HL-60/S4 treated with phorbol 12-myristate 13-acetate at 8.2 ng/mL for 4 days and 3 days (cell line): ENCODE measurements around the gene SCARB1.
"Not testable (repeated sequence)": the region's sequence is repeated elsewhere in the genome, so short reads cannot be mapped to it uniquely, and the experiment has no call there.

Source experiments
- in situ Hi-C: fragments of 300-500 bp; cut with MboI; formaldehyde crosslinking; loops from 2 replicates; pipeline ENCODE4 v1.15.0; 2022; ENCODE audit warnings: low sequenced_read_pairs

Gene SCARB1

GRCh38 chr12:124883263-124884130 lies 19.8 kb upstream of the SCARB1 start:
- in situ Hi-C loops: no loop called here

GRCh38 chr12:124881123-124881522 lies 17.5 kb upstream of the SCARB1 start:
- in situ Hi-C loops: no loop called here

GRCh38 chr12:124880335-124880734 lies 16.7 kb upstream of the SCARB1 start:
- in situ Hi-C loops: not testable (repeated sequence)

- in situ Hi-C loops: no loop called here
These were observed 15.3 kb upstream of the SCARB1 start for GRCh38 chr12:124878795-124879516.

GRCh38 chr12:124877423-124877822 lies 13.8 kb upstream of the SCARB1 start:
- in situ Hi-C loops: no loop called here

GRCh38 chr12:124876171-124876570 lies 12.5 kb upstream of the SCARB1 start:
- in situ Hi-C loops: no loop called here

GRCh38 chr12:124875803-124876132 lies 12.1 kb upstream of the SCARB1 start:
- in situ Hi-C loops: no loop called here

- in situ Hi-C loops: no loop called here
These were observed 11.5 kb upstream of the SCARB1 start for GRCh38 chr12:124874988-124875802.

- in situ Hi-C loops: no loop called here
These were observed 10.5 kb upstream of the SCARB1 start for GRCh38 chr12:124874188-124874587.

GRCh38 chr12:124872068-124872719 lies 8.5 kb upstream of the SCARB1 start:
- in situ Hi-C loops: no loop called here

GRCh38 chr12:124871297-124871696 lies 7.6 kb upstream of the SCARB1 start:
- in situ Hi-C loops: no loop called here

GRCh38 chr12:124870515-124870914 lies 6.9 kb upstream of the SCARB1 start:
- in situ Hi-C loops: no loop called here

- in situ Hi-C loops: no loop called here
These were observed 5.5 kb upstream of the SCARB1 start for GRCh38 chr12:124869059-124869665.

GRCh38 chr12:124868252-124869058 lies 4.8 kb upstream of the SCARB1 start:
- in situ Hi-C loops: no loop called here

- in situ Hi-C loops: no loop called here
These were observed 3.8 kb upstream of the SCARB1 start for GRCh38 chr12:124867401-124867930.

- in situ Hi-C loops: no loop called here
These were observed 3.3 kb upstream of the SCARB1 start for GRCh38 chr12:124866883-124867400.

- in situ Hi-C loops: no loop called here
These were observed 2.7 kb upstream of the SCARB1 start for GRCh38 chr12:124866195-124866882.

- in situ Hi-C loops: no loop called here
These were observed 2.1 kb upstream of the SCARB1 start for GRCh38 chr12:124865728-124866127.

GRCh38 chr12:124864326-124864752 lies 675 bp upstream of the SCARB1 start:
- in situ Hi-C loops: no loop called here
